Parathyroid adenoma (tissue), 2 donors: ENCODE data around the gene TWNK.
A peak's percentile ranks its signal among the peaks of the same experiment; 100 is the strongest.

Experiments
- H2AFZ ChIP-seq: fragments of 300-600 bp; sonication (generic); one replicate; pipeline ENCODE4 v1.7.0; 2017; ENCODE audit warnings: antibody characterized with exemption, mild to moderate bottlenecking
- H3K27ac ChIP-seq: fragments of 300-600 bp; sonication (generic); one replicate; pipeline ENCODE4 v1.7.0; 2017
- H3K27me3 ChIP-seq: fragments of 300-600 bp; sonication (generic); one replicate; pipeline ENCODE4 v1.7.0; 2017; ENCODE audit warnings: low read length; ENCODE audit not compliant: control insufficient read depth, insufficient read depth
- H3K36me3 ChIP-seq: fragments of 300-600 bp; sonication (generic); one replicate; pipeline ENCODE4 v1.7.0; 2017; ENCODE audit warnings: low read length; ENCODE audit not compliant: control insufficient read depth, insufficient read depth
- H3K4me1 ChIP-seq: fragments of 300-600 bp; sonication (generic); one replicate; pipeline ENCODE4 v1.7.0; 2017; ENCODE audit warnings: control low read depth
- H3K4me2 ChIP-seq: fragments of 300-600 bp; sonication (generic); one replicate; pipeline ENCODE4 v1.7.0; 2017; ENCODE audit warnings: low read length
- H3K4me3 ChIP-seq: fragments of 300-600 bp; sonication (generic); one replicate; pipeline ENCODE4 v1.7.0; 2017; ENCODE audit warnings: low read depth, low read length
- H3K79me2 ChIP-seq: fragments of 300-600 bp; sonication (generic); one replicate; pipeline ENCODE4 v1.7.0; 2017; ENCODE audit warnings: control low read depth
- H3K9ac ChIP-seq: fragments of 300-600 bp; sonication (generic); one replicate; pipeline ENCODE4 v1.7.0; 2017; ENCODE audit warnings: mild to moderate bottlenecking
- H3K9me3 ChIP-seq: fragments of 300-600 bp; sonication (generic); one replicate; pipeline ENCODE4 v1.7.0; 2017; ENCODE audit warnings: low read length; ENCODE audit not compliant: control insufficient read depth
- TF ChIP-seq, protein P1 (sequence below): fragments of 300-600 bp; sonication (generic); IDR thresholded peaks from one replicate; pipeline ENCODE4 v1.7.0; 2017; ENCODE audit warnings: antibody characterized with exemption, mild to moderate bottlenecking
- donor health status: primary hyperparathyroidism.

The TWNK gene

DNA sequence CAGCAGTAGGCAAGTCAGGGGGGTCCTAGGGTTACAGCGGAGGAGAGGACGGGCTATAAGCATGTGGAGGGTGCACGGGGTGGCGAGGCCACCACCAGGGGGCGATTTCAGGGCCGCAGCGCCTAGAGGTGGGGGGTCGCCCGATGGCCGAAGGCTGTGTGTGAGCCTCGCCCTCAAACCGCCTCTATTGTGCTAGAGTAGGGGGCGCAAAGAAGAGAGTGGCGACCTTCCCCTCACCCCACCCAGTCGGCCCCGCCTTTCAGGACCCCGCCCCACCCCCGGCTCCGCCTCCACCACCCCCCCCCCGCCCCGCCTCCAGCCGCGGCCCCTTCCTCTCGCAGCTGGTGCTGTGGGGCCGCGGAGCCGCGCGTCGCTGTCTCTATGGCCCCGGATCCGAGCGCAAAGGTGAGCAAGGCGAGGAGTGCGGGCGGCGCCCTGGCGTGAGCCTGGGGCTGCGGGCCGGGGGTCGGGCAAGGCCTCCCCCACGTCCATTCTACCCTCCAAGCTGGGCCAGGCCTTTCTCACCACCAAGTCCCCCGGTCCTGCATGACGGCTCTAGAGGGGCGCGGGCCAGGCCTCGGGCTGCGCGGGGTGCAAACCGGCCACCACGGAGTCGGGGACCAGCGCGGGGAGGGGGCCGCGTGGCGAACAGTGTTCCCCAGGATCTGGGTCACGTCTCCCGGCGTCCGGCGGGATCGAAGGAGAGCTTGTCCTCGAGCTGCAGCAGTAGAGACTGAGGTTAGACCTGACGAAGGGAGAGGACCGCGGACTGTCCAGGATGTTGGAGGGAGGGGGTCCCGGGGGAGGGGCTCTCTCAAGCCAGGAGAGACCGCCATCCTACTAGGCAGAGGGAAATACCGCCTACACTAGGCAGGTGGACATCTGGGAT, 17.9 kb upstream of the TWNK start, which contains the start of gene SEMA4G:
SEMA4G (plus strand) TSS at position 318 of the 889 bp plus-strand sequence. CDS start 3,409 bp downstream, outside the sequence.
- Histone ChIP-seq H3K9me3 (no peaks in the 10 kb centered on the region), H3K36me3 (no peaks in the 10 kb centered on the region), H3K4me3 (peak within 1 kb of the TSS; percentile 57), H3K4me1 (peaks cover 10% of the 10 kb centered on the region), H3K27me3 (no peaks in the 10 kb centered on the region), H2AFZ (peak within 1 kb of the TSS; percentile 90), H3K4me2 (peak within 1 kb of the TSS; percentile 86), H3K9ac (no peak within 1 kb of the TSS), H3K27ac (no peak within 1 kb of the TSS), H3K79me2 (no peaks in the 10 kb centered on the region)
- TF ChIP-seq, protein P1, sequence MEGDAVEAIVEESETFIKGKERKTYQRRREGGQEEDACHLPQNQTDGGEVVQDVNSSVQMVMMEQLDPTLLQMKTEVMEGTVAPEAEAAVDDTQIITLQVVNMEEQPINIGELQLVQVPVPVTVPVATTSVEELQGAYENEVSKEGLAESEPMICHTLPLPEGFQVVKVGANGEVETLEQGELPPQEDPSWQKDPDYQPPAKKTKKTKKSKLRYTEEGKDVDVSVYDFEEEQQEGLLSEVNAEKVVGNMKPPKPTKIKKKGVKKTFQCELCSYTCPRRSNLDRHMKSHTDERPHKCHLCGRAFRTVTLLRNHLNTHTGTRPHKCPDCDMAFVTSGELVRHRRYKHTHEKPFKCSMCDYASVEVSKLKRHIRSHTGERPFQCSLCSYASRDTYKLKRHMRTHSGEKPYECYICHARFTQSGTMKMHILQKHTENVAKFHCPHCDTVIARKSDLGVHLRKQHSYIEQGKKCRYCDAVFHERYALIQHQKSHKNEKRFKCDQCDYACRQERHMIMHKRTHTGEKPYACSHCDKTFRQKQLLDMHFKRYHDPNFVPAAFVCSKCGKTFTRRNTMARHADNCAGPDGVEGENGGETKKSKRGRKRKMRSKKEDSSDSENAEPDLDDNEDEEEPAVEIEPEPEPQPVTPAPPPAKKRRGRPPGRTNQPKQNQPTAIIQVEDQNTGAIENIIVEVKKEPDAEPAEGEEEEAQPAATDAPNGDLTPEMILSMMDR, result peak; percentile 57

DNA sequence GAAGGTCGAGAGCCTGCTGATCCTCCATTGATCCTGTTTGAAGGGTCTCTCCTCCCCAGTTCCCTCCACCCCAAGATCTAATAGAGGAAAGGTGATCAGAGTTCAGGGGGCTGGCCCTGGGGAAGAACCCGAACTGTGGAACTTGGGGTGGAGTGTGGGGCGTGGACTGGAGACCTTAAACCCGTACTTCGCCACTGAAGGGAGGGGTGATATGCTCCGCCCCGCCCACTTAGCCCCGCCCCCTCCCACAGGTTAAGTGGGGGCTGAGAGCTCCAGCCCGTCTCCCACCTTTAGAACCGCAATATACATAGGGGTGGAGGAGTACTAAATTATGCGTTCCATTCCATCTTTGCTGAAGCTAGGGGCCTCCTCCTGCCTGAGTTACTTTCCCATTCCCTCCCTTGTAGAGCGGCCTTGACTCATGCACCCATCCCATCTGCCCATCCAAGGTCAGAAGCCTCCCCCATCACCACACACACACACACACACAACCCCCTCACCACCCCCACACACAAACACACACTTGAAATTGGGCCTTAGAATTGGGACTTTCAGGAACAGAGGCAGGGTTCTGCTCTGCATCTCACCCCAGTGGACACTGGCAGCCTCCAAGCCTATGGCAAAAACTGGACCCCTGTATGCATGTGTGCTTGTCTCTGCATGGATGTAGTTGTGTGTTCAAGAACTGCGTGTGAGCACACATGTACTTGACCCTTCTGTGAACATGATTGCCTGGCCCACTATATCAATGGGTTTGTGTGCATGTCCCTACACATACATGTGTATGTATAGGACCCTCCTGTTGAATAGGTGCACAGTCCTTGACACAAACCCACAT, 17.0 kb upstream of the TWNK start:
- Histone ChIP-seq H3K79me2 (no peaks in the 10 kb centered on the region), H3K36me3 (no peaks in the 10 kb centered on the region), H3K4me3 (peak overlapping the region; percentile 57), H3K27me3 (no peaks in the 10 kb centered on the region), H3K27ac (no peak overlapping the region), H3K9me3 (no peaks in the 10 kb centered on the region), H3K4me1 (peaks cover 10% of the 10 kb centered on the region), H3K9ac (no peak overlapping the region), H3K4me2 (peak overlapping the region; percentile 86), H2AFZ (peak overlapping the region; percentile 90)
- TF ChIP-seq, protein P1, result no peak

DNA sequence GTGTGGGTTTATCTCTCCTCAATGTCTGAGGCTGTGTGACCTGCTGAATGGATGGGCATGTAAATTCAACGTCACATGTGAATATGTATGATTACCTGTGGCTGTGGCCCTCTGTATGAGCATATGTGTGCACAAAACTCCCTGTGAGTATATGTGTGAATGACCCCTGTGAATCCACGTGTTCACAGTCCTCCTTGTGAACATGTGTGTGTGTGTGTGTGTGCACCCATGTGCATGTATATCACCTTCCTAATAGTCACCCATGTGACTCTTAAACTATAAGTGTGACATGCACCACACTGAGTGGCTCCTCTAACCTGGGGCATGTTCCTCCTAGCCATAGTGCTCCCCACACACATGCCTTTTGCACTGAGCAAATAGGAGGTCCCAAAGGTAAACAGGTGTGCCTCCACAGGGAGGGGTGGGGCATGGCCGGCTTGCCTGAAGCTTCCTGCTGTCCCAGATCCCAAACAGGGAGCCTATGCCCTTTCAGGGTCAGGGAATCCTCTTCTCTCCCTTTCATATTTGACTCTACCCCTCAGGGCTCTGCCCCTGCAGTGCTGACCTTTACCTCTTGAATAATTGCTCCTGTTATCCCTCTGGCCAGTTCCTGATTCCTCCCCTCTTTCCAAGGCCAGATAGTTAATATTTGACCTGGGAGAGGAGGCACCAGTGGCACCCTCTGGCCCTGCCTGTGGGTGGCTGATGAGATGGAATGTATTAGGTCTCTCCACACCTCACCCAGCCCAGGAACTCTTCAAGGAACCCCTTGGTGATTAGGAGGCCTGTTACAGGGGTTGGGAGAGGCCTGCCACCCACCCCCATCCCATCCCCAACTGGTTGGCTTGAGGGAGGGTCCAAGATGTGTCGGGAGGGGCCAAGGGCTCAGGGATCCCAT, 16.2 kb upstream of the TWNK start:
- TF ChIP-seq, protein P1, result no peak
- Histone ChIP-seq H3K9ac (no peak overlapping the region), H3K4me2 (no peak overlapping the region), H3K4me3 (no peak overlapping the region), H3K9me3 (no peaks in the 10 kb centered on the region), H2AFZ (no peak overlapping the region), H3K4me1 (peaks cover 10% of the 10 kb centered on the region), H3K79me2 (no peaks in the 10 kb centered on the region), H3K27me3 (no peaks in the 10 kb centered on the region), H3K36me3 (no peaks in the 10 kb centered on the region), H3K27ac (no peak overlapping the region)

DNA sequence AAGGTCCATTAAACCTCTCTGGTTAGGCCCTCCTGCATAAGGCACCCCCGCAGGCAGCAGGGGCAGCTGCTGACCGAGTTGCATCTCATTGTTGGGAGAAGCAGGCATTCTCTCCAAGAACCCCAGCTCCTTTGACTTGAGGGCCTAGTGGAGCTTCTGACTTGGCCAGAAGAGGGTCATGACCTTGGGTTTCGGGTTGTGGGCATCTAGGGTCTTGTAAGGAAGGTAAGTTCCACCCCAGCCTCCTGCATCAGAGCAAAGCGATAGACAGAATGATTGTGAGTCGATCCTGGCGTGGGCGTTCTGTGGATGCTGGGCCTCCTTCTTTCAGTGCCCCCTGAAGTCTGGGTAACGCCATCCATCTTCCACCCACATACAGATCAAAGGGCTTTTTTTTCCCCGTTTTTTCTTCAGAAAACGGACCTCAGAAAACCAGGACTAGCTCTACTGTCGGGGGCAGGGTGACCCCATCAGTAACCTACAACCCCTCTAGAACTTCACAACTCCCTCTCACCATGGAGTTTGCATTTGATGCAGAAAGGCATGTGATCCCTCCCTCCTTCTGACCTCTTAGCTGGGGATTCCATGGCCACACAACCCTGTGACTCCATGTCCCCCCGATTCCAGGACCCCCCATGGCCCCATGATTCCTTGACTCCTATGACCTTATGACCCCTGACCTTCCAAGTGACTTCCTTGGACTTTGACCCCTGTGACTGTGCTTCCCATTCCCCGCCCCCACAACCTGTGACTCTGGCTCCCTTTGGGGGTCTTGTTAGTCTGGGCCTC, 15.0 kb upstream of the TWNK start:
- H3K4me3 ChIP-seq, result no peak overlapping the region
- no peak overlapping the region for H2AFZ ChIP-seq
- H3K27me3 ChIP-seq, result no peaks in the 10 kb centered on the region
- no peak overlapping the region for H3K27ac ChIP-seq
- TF ChIP-seq, protein P1, result no peak
- peaks cover 12% of the 10 kb centered on the region for H3K4me1 ChIP-seq
- H3K36me3 ChIP-seq, result no peaks in the 10 kb centered on the region
- no peak overlapping the region for H3K9ac ChIP-seq
- H3K79me2 ChIP-seq, result no peaks in the 10 kb centered on the region
- no peak overlapping the region for H3K4me2 ChIP-seq
- H3K9me3 ChIP-seq, result no peaks in the 10 kb centered on the region
